ENCODE measurements around the gene MRPL43. TPM values are rescaled to one million over a fixed set of nuclear protein-coding genes. Genes with fewer than 3 reads are reported as not detected.

MRPL43 gene
- total RNA-seq, 1 donor from 2014 or later: 70.2 TPM

DNA sequence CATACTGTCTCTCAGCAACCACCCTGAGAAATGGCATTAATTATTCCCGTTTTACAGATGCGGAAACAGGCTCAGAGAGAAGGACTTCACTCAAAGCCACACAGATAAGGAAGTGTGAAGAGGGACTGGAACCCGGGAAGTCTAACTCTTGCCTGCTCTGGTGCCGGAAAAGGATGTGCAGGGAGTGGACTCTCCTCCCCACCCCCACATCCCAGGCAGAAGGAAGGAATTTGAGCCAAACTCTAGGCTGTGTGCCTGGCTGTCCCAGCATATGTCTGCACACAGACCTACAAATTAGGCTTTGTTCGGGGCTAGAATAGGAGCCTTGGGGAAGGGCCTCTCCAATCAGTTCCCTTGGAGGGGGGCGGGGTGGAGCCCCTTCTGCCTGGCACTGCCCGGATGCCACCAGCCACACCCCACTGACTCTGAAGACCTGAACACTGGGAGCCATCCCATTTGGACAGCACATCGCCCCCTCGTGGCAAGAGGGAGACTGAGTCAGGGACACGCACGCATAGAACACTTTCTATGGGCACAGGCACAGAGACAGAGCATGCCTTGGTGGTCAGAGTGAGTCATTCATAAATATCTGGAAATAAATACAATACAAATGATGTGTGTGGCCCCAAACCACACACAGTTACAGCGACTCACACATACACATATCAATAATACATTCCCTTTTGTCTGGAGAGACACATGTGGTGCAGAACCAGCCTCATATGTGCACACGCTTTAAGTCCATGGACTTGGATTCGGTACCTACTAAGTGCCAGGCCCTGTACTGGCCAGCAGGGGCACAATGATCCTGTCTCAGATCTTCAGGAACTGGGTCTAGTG is 25.4 kb upstream of the MRPL43 start:
- Mint-ChIP-seq H3K4me3 (no peak overlapping the region), H3K4me1 (peaks cover 24% of the 10 kb centered on the region), H3K27ac (peak overlapping the region; percentile 30), H3K27me3 (ENCODE audit: low read depth) (peaks cover 23% of the 10 kb centered on the region), H3K36me3 (no peaks in the 10 kb centered on the region), H3K9me3 (no peaks in the 10 kb centered on the region)
- TF ChIP-seq, protein P1, sequence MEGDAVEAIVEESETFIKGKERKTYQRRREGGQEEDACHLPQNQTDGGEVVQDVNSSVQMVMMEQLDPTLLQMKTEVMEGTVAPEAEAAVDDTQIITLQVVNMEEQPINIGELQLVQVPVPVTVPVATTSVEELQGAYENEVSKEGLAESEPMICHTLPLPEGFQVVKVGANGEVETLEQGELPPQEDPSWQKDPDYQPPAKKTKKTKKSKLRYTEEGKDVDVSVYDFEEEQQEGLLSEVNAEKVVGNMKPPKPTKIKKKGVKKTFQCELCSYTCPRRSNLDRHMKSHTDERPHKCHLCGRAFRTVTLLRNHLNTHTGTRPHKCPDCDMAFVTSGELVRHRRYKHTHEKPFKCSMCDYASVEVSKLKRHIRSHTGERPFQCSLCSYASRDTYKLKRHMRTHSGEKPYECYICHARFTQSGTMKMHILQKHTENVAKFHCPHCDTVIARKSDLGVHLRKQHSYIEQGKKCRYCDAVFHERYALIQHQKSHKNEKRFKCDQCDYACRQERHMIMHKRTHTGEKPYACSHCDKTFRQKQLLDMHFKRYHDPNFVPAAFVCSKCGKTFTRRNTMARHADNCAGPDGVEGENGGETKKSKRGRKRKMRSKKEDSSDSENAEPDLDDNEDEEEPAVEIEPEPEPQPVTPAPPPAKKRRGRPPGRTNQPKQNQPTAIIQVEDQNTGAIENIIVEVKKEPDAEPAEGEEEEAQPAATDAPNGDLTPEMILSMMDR (IDR thresholded peaks at IDR 0.05; ENCODE audit: unreplicated experiment): peak; percentile 84
- DNase-seq (ENCODE audit: low spot score in 2 of 2, unreplicated experiment in 2 of 2): peak; percentile 65 to 88

DNA sequence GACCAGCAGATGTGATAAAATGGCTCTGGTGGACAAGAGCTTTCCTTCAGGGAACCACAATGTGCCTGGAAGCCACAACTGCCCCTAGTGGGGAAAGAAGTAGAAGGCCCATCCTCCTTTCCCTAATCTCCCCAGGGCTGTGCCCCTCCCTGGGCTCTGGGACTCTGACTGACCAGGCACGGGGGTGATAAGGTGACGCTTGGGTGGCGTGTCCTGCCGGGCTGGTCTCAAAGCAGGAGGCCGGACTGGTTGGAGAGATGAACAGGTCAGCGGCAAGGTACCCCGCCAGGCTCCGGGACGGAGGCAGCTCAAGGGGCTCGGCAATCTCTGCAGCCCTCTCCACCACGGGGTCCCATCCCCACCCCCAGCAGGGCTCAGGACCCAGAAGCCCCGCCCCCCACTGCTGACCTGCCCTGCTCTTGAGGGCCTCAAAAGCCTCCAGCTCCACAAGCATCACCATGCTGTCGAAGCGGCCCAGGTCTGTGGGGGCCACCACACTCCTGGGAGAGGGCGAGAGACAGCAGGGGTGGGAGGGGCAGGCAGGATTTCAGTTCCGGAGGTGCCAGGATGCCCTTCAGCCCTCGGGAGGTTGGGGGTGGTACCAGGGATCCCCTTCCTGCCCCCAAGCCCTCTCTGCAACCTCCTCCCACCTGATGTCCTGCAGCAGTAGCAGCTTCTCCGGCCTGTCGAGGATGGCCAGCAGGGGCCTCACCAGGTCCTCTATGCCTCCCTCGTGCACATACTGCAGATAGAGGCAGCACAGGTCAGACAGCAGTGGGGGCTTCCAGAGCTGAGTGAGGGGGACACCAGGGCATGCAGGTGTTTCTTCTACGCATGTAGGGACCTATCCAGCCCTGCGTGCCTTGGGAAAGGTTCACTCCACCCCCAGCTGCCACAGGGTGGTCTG is 24.5 kb upstream of the MRPL43 start:
- TF ChIP-seq, protein P1 (IDR thresholded peaks at IDR 0.05; ENCODE audit: unreplicated experiment): no peak
- Mint-ChIP-seq H3K27ac (no peak overlapping the region), H3K4me3 (no peak overlapping the region), H3K4me1 (peaks cover 24% of the 10 kb centered on the region), H3K36me3 (no peaks in the 10 kb centered on the region), H3K9me3 (no peaks in the 10 kb centered on the region), H3K27me3 (ENCODE audit: low read depth) (peaks cover 14% of the 10 kb centered on the region)
- no peak for DNase-seq (ENCODE audit: low spot score in 2 of 2, unreplicated experiment in 2 of 2)

DNA sequence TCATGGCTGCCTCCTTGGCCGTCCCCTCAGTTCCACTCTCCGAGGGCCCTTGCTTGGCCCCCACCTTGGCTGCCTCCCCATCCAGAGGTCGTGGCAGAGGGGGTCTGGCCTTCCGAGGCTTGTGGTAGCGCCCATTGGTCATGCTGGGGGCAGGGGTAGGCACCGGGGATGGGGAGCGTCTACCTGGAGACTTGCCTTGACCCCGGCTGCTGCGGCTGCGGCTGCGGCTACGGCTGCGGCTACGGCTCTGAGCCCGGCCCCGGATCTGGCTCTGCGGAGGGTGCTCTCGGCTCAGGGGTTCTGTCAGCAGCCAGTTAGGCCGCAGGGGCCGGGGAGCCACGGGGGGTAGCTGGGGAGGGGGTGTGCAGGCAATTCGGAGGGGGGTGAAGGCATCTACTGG is 23.0 kb upstream of the MRPL43 start:
- Mint-ChIP-seq H3K27ac (no peak overlapping the region), H3K27me3 (ENCODE audit: low read depth) (peaks cover 6% of the 10 kb centered on the region), H3K4me1 (peaks cover 22% of the 10 kb centered on the region), H3K4me3 (no peak overlapping the region), H3K9me3 (no peaks in the 10 kb centered on the region), H3K36me3 (peaks cover under 1% of the 10 kb centered on the region)
- no peak for DNase-seq (ENCODE audit: low spot score in 2 of 2, unreplicated experiment in 2 of 2)
- TF ChIP-seq, protein P1 (IDR thresholded peaks at IDR 0.05; ENCODE audit: unreplicated experiment): no peak

DNA sequence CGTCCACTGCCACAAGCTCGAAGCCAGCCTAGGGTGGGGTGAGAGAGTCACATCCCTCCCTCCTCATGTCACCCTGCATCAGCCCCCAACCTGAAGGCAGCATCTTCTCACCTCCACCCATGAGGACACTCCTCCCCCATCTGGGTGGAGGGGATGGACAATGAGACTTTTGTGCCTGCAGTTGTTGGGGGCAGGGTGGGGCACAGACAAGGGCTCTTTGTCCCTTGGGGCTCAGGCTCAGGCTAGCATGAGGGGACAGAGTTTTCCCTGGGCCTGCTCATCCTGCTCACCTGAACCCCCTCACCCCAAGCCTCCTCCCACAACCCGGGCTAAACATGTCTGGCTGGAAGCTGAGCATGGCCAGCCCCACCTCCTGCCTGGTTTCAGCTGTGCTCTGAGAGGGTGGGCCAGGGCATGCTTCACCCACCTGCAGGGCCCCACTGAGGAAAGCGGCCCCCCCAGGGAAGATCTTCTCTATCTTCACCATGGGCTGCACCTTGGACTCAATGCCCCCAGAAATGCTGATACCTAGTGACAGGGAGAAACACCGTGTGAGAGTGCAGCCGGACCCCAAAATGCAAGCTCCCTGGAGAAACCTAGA is 21.6 kb upstream of the MRPL43 start:
- no peaks in the 10 kb centered on the region for H3K9me3 Mint-ChIP-seq
- no peak overlapping the region for H3K4me3 Mint-ChIP-seq
- H3K27ac Mint-ChIP-seq: peak overlapping the region; percentile 43
- H3K36me3 Mint-ChIP-seq: peaks cover 4% of the 10 kb centered on the region
- no peaks in the 10 kb centered on the region for H3K27me3 Mint-ChIP-seq (ENCODE audit: low read depth)
- peaks cover 17% of the 10 kb centered on the region for H3K4me1 Mint-ChIP-seq
- DNase-seq (ENCODE audit: low spot score in 2 of 2, unreplicated experiment in 2 of 2): no peak
- TF ChIP-seq, protein P1 (IDR thresholded peaks at IDR 0.05; ENCODE audit: unreplicated experiment): no peak

DNA sequence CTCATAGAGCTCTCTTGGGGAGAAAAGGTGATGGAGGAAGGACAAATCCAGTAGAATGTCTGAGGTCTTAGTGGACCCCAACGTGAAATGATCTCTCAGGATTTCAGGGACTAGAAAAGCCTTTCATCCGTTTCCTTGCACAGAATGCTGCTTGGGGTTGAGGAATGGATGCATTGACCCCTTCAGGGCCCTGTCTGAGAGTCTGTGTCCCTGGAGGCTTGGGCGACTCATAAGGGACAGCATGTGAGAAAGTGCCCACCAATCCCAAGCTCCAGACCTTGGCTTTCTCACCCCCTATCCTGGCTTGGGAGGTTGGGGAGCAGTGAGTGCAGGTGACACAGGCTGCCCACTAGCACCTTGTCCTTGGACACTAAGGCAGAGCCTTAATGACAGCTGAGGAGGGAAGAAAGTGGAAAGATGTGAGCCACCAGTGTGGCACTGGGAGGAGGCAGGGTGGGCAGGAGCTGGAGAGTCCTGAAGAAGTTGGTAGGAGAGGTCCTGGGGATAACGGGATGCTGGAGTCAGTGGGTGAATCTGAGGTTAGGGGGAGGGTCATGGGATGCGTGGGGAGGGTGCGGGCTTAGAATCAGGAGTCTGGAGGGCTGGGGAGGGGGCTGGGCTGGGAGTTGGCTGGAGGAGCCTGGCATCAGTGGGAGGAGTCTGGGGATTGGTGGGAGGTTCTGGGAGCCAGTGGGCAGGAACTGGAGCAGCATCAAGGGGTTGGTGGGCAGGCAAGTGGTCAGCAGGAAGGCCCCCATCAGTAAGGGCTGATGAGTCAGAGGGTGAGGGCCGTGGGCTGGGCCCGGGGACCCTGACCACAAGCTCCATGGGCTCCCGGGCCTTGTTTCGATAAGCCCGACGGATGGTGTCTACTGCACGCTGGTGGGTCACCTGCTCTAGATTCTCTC is 20.9 kb upstream of the MRPL43 start:
- peaks cover 13% of the 10 kb centered on the region for H3K4me1 Mint-ChIP-seq
- H3K27ac Mint-ChIP-seq: peak overlapping the region; percentile 53

More for the DNA sequence above, 20.9 kb upstream of the MRPL43 start:
- H3K36me3 Mint-ChIP-seq: peaks cover 6% of the 10 kb centered on the region
- TF ChIP-seq, protein P1 (IDR thresholded peaks at IDR 0.05; ENCODE audit: unreplicated experiment): no peak
- DNase-seq (ENCODE audit: low spot score in 2 of 2, unreplicated experiment in 2 of 2): no peak
- no peaks in the 10 kb centered on the region for H3K9me3 Mint-ChIP-seq
- H3K4me3 Mint-ChIP-seq: no peak overlapping the region
- H3K27me3 Mint-ChIP-seq (ENCODE audit: low read depth): no peaks in the 10 kb centered on the region

Data from mesothelial cell of epicardium (in vitro differentiated cells).